Spinal cord (tissue), 10 donors: Measurements from ENCODE around the gene GIMAP4. TPM values are rescaled to one million over a fixed set of nuclear protein-coding genes. Genes with fewer than 3 reads are reported as not detected.
A peak's percentile ranks its signal among the peaks of the same experiment; 100 is the strongest.
"Not testable (repeated sequence)": the region's sequence is repeated elsewhere in the genome, so short reads cannot be mapped to it uniquely, and the experiment has no call there.

Experiments used
- DNase-seq, 6 donors: peaks; one replicate each; pipeline versions ENCODE4 v3.0.0 to v3.0.0-alpha.2; 2013 to 2015; ENCODE audit warnings: low spot score in 6 of 6, low read depth in 4 of 6
- H3K27ac ChIP-seq: one replicate; pipeline ENCODE4 v1.5.1; 2013; ENCODE audit warnings: low read depth, low read length, control low read depth
- H3K27me3 ChIP-seq: one replicate; pipeline ENCODE4 v1.6.1; 2013; ENCODE audit warnings: low read length; ENCODE audit not compliant: control insufficient read depth, insufficient read depth
- H3K36me3 ChIP-seq: one replicate; pipeline ENCODE4 v1.6.1; 2013; ENCODE audit warnings: low read length; ENCODE audit not compliant: control insufficient read depth, insufficient read depth
- H3K4me1 ChIP-seq: one replicate; pipeline ENCODE4 v1.6.1; 2013; ENCODE audit warnings: low read length; ENCODE audit not compliant: control insufficient read depth, insufficient read depth
- H3K4me3 ChIP-seq: one replicate; pipeline ENCODE4 v1.5.1; 2013; ENCODE audit warnings: low read depth, low read length, control low read depth
- H3K9me3 ChIP-seq: one replicate; pipeline ENCODE4 v1.6.1; 2013; ENCODE audit warnings: low read length; ENCODE audit not compliant: control insufficient read depth, insufficient read depth
- WGBS: methylation state at CpG from one replicate; pipeline ENCODE4 v1.1.5; 2013; ENCODE audit warnings: missing lambda C conversion rate; ENCODE audit not compliant: insufficient coverage; 5-methylcytosine and 5-hydroxymethylcytosine counted together
- long read RNA-seq, 4 donors: transcript quantifications; one replicate each; lab custom pipeline, GENCODE V29; 2026
- polyA plus RNA-seq, 2 donors: library from polyadenylated mRNA; unstranded; fragments of 120-200 nt; gene quantifications; one replicate each; pipeline ENCODE4 v1.2.1, GENCODE V29; 2013; ENCODE audit not compliant: insufficient read length in 2 of 2
- total RNA-seq, 2 donors: library from RNA; depleted of rRNA in 1 of 2; stranded (reverse); fragments of 120-200 nt in 1 of 2; fragments of >200 nt in 1 of 2; gene quantifications; one replicate each; pipeline versions ENCODE4 v1.2.3 to v1.2.4, GENCODE V29; 2013 to 2014
- donor health status: healthy.

Gene GIMAP4
- total RNA-seq, result 10 to 100 TPM; 21.5 to 46.2 TPM
- 10 to 100 TPM; 14.8 to 21.1 TPM for polyA plus RNA-seq
- long read RNA-seq, donor 1, partial matches to known transcripts, result 6 of 9 reads
- long read RNA-seq, donor 1, other reads (novel, unspliced or antisense), result 0 of 9 reads
- long read RNA-seq, donor 2, partial matches to known transcripts, result 0 of 3 reads
- long read RNA-seq, donor 2, other reads (novel, unspliced or antisense), result 0 of 3 reads
- long read RNA-seq, donor 3, transcript GIMAP4-201 (3 exons, 2,060 nt), result major isoform, 5 of 5 reads
- long read RNA-seq, donor 3, partial matches to known transcripts, result 0 of 5 reads
- long read RNA-seq, donor 3, other reads (novel, unspliced or antisense), result 0 of 5 reads
- long read RNA-seq, donor 4, transcript GIMAP4-201 (3 exons, 2,060 nt), result major isoform, 31 of 56 reads
- long read RNA-seq, donor 4, partial matches to known transcripts, result 22 of 56 reads
- long read RNA-seq, donor 4, other reads (novel, unspliced or antisense), result 0 of 56 reads

GRCh38 chr7:150567169-150567568 is at the start of gene GIMAP4:
Gene GIMAP4 (plus strand): TSS chr7:150567390. CDS start chr7:150569902, 2,512 bp downstream.
- no peaks in the 10 kb centered on the region for H3K36me3 ChIP-seq

GRCh38 chr7:150519310-150519709 is 47.9 kb upstream of the GIMAP4 start:
- Histone ChIP-seq H3K27me3 (no peaks in the 10 kb centered on the region), H3K4me1 (no peaks in the 10 kb centered on the region), H3K36me3 (no peaks in the 10 kb centered on the region), H3K4me3 (no peak overlapping the region), H3K9me3 (no peaks in the 10 kb centered on the region), H3K27ac (no peak overlapping the region)
- WGBS, result no CpG with 5 or more reads among the region's 2 CpGs
- DNase-seq, result no peak

More at GRCh38 chr7:150567169-150567568, at the start of gene GIMAP4:
- WGBS, result 88% methylated on average over 2 of the region's 9 CpGs
- H3K4me3 ChIP-seq, result peak within 1 kb of the TSS; percentile 7
- DNase-seq, result no peak
- no peaks in the 10 kb centered on the region for H3K9me3 ChIP-seq
- H3K27ac ChIP-seq, result no peak within 1 kb of the TSS
- H3K27me3 ChIP-seq, result no peaks in the 10 kb centered on the region
- H3K4me1 ChIP-seq, result no peaks in the 10 kb centered on the region

- no peaks in the 10 kb centered on the region for H3K27me3 ChIP-seq
- 89% methylated on average over 8 of the region's 8 CpGs for WGBS
- H3K9me3 ChIP-seq, result no peaks in the 10 kb centered on the region
- no peak overlapping the region for H3K27ac ChIP-seq
- H3K4me3 ChIP-seq, result no peak overlapping the region
- H3K4me1 ChIP-seq, result no peaks in the 10 kb centered on the region
- DNase-seq, result no peak
- no peaks in the 10 kb centered on the region for H3K36me3 ChIP-seq
Observed at GRCh38 chr7:150520145-150520544, 47.0 kb upstream of the GIMAP4 start.

- not testable (repeated sequence) for H3K4me3 ChIP-seq, H3K4me1 ChIP-seq, H3K9me3 ChIP-seq, H3K27me3 ChIP-seq, H3K27ac ChIP-seq, H3K36me3 ChIP-seq, DNase-seq
- WGBS, result 40% methylated on average over 2 of the region's 6 CpGs
Observed at GRCh38 chr7:150522931-150523330, 44.3 kb upstream of the GIMAP4 start.

- DNase-seq, result no peak
- no peak overlapping the region for H3K27ac ChIP-seq
- no peaks in the 10 kb centered on the region for H3K27me3 ChIP-seq
- H3K4me1 ChIP-seq, result no peaks in the 10 kb centered on the region
- H3K9me3 ChIP-seq, result peaks cover 1% of the 10 kb centered on the region
- no peak overlapping the region for H3K4me3 ChIP-seq
- 69% methylated on average over 2 of the region's 2 CpGs for WGBS
- H3K36me3 ChIP-seq, result no peaks in the 10 kb centered on the region
Observed at GRCh38 chr7:150524018-150524417, 43.2 kb upstream of the GIMAP4 start.

GRCh38 chr7:150531704-150532103 is 35.5 kb upstream of the GIMAP4 start:
- no peaks in the 10 kb centered on the region for H3K4me1 ChIP-seq
- no peaks in the 10 kb centered on the region for H3K36me3 ChIP-seq
- no peak overlapping the region for H3K4me3 ChIP-seq
- DNase-seq, result no peak
- no CpG with 5 or more reads among the region's 1 CpG for WGBS
- H3K27me3 ChIP-seq, result no peaks in the 10 kb centered on the region
- no peak overlapping the region for H3K27ac ChIP-seq
- H3K9me3 ChIP-seq, result peaks cover 3% of the 10 kb centered on the region

GRCh38 chr7:150538259-150538658 is 28.9 kb upstream of the GIMAP4 start:
- Histone ChIP-seq H3K27me3 (no peaks in the 10 kb centered on the region), H3K9me3 (peaks cover 3% of the 10 kb centered on the region), H3K36me3 (no peaks in the 10 kb centered on the region), H3K4me1 (no peaks in the 10 kb centered on the region), H3K4me3 (no peak overlapping the region), H3K27ac (no peak overlapping the region)
- 93% methylated on average over 2 of the region's 2 CpGs for WGBS
- DNase-seq, result no peak

GRCh38 chr7:150553163-150553562 is 14.0 kb upstream of the GIMAP4 start:
- no peak overlapping the region for H3K27ac ChIP-seq
- H3K4me1 ChIP-seq, result no peaks in the 10 kb centered on the region
- H3K4me3 ChIP-seq, result no peak overlapping the region
- H3K9me3 ChIP-seq, result peaks cover 1% of the 10 kb centered on the region
- no peaks in the 10 kb centered on the region for H3K27me3 ChIP-seq
- H3K36me3 ChIP-seq, result no peaks in the 10 kb centered on the region
- DNase-seq, result no peak

GRCh38 chr7:150556521-150557138 is 10.6 kb upstream of the GIMAP4 start:
- WGBS, result 88% methylated on average over 2 of the region's 4 CpGs
- no peak for DNase-seq
- Histone ChIP-seq H3K27me3 (no peaks in the 10 kb centered on the region), H3K9me3 (no peaks in the 10 kb centered on the region), H3K4me3 (no peak overlapping the region), H3K4me1 (no peaks in the 10 kb centered on the region), H3K36me3 (no peaks in the 10 kb centered on the region), H3K27ac (no peak overlapping the region)

- no peak overlapping the region for H3K27ac ChIP-seq
- H3K4me1 ChIP-seq, result no peaks in the 10 kb centered on the region
- H3K4me3 ChIP-seq, result no peak overlapping the region
- DNase-seq, result no peak
- WGBS, result no CpG with 5 or more reads among the region's 1 CpG
- H3K9me3 ChIP-seq, result no peaks in the 10 kb centered on the region
- no peaks in the 10 kb centered on the region for H3K27me3 ChIP-seq
- no peaks in the 10 kb centered on the region for H3K36me3 ChIP-seq
Observed at GRCh38 chr7:150560486-150560885, 6.7 kb upstream of the GIMAP4 start.
